HepG2 (cell line): ENCODE results near the gene CFAP70. TPM values are rescaled to one million over a fixed set of nuclear protein-coding genes. Genes with fewer than 3 reads are reported as not detected.

Experiments used
- ATAC-seq: fragments of 200-7000 bp; cut with Tn5 transposase; 3 replicates; pipeline ENCODE4 v1.9.1; 2020; ENCODE audit warnings: mild to moderate bottlenecking, moderate library complexity
- BruUV-seq: library from RNA; stranded (reverse); fragments of 400-500 nt; replicated peaks from 2 replicates; lab custom pipeline; 2021; lab: Mats Ljungman, UMichigan
- CTCF ChIA-PET: fragments of 300-600 bp; formaldehyde crosslinking; extraction: SDS; loops from one replicate; lab custom pipeline; 2021; ENCODE audit warnings: low total read pairs, inconsistent platforms, low intra/inter-chr PET ratio; lab: Yijun Ruan, JAX
- POLR2A ChIA-PET: fragments of 350-600 bp; sonication (Branson Sonifier 250); formaldehyde crosslinking; loops from one replicate; lab custom pipeline; 2020; ENCODE audit warnings: antibody characterized with exemption, inconsistent platforms; lab: Yijun Ruan, JAX
- DNase-seq: peaks from one replicate; pipeline ENCODE4 v3.0.0-alpha.2; 2015; ENCODE audit warnings: low spot score
- FAIRE-seq: peaks from 3 replicates; lab custom pipeline; 2011; peaks lifted over from hg19 to GRCh38; lab: Jason Lieb, UNC
- H2AFZ ChIP-seq: one replicate; pipeline ENCODE4 v1.6.1; 2011; ENCODE audit warnings: low read length, inconsistent platforms
- H3K27ac ChIP-seq: fragments of 300-600 bp; 3 replicates; pipeline ENCODE4 v1.8.0; 2011; ENCODE audit warnings: mixed run types, mild to moderate bottlenecking, mixed read lengths, low read length, inconsistent platforms; ENCODE audit not compliant: insufficient read depth; ENCODE audit errors: extremely low read length
- H3K27me3 ChIP-seq, 2 experiments: fragments of 200-600 bp in 1 of 2; 2 replicates in 1 of 2; 3 replicates in 1 of 2; pipeline versions ENCODE4 v1.6.0 to v1.8.0; 2011; ENCODE audit warnings: low read length in 2 of 2, mild to moderate bottlenecking in 2 of 2, moderate library complexity in 2 of 2, inconsistent platforms in 1 of 2; ENCODE audit not compliant: insufficient read depth in 2 of 2, control insufficient read depth in 1 of 2
- H3K36me3 ChIP-seq, 2 experiments: fragments of 200-600 bp in 1 of 2; replicated peaks in 1 of 2; 2 replicates in 1 of 2; 3 replicates in 1 of 2; pipeline versions ENCODE4 v1.5.1 to v1.8.0; 2011; ENCODE audit warnings: low read length in 2 of 2, inconsistent platforms in 1 of 2; ENCODE audit not compliant: insufficient read depth in 2 of 2, control insufficient read depth in 1 of 2
- H3K4me1 ChIP-seq: 2 replicates; pipeline ENCODE4 v1.5.1; 2012; ENCODE audit warnings: low read length, inconsistent platforms; ENCODE audit not compliant: insufficient read depth
- H3K4me2 ChIP-seq: 2 replicates; pipeline ENCODE4 v1.6.0; 2011; ENCODE audit warnings: low read depth, low read length, inconsistent platforms
- H3K4me3 ChIP-seq, 3 experiments: fragments of 200-600 bp in 1 of 3; sonication (generic), shearing (Covaris generic) in 1 of 3; replicated peaks in 1 of 3; 2 replicates each; pipeline ENCODE4 v1.5.1; 2011 to 2016; ENCODE audit warnings: low read length in 3 of 3, inconsistent platforms in 2 of 3, low read depth in 2 of 3, mild to moderate bottlenecking in 2 of 3, control low read depth in 1 of 3, mixed read lengths in 1 of 3; ENCODE audit not compliant: insufficient read depth in 1 of 3
- H3K79me2 ChIP-seq: one replicate; pipeline ENCODE4 v1.6.1; 2011; ENCODE audit warnings: low read length, inconsistent platforms; ENCODE audit not compliant: insufficient read depth
- H3K9ac ChIP-seq: 2 replicates; pipeline ENCODE4 v1.6.0; 2011; ENCODE audit warnings: mild to moderate bottlenecking, low read depth, low read length, inconsistent platforms; ENCODE audit not compliant: insufficient read depth
- H3K9me3 ChIP-seq: 2 replicates; pipeline ENCODE4 v1.5.1; 2012; ENCODE audit warnings: mild to moderate bottlenecking, low read length
- H4K20me1 ChIP-seq: 2 replicates; pipeline ENCODE4 v1.6.0; 2011; ENCODE audit warnings: inconsistent platforms, mild to moderate bottlenecking, low read length, moderate library complexity; ENCODE audit not compliant: insufficient read depth
- ASH2L ChIP-seq: fragments of 300-600, 200-600 bp; sonication (generic); IDR thresholded peaks from 2 replicates; pipeline ENCODE4 v1.7.0; 2017; ENCODE audit warnings: low read depth, mild to moderate bottlenecking, moderate library complexity, mixed read lengths, low read length; ENCODE audit not compliant: insufficient read length
- FOXK2 ChIP-seq: fragments of 450-650 bp; IDR thresholded peaks from 2 replicates; pipeline ENCODE4 v1.6.1; 2016
- MBNL3 ChIP-seq: fragments of 250-450 bp; sonication (Bioruptor Pico); conservative IDR thresholded peaks from 2 replicates; pipeline ENCODE4 v1.8.0; 2022; ENCODE audit warnings: mild to moderate bottlenecking, inconsistent platforms
- NFIC ChIP-seq: IDR thresholded peaks from 2 replicates; pipeline ENCODE4 v1.6.1; 2012; ENCODE audit warnings: mild to moderate bottlenecking, low read length, inconsistent platforms
- ZFP90 ChIP-seq: sonication (generic); formaldehyde crosslinking; IDR thresholded peaks from 2 replicates; pipeline ENCODE4 v1.8.0; 2022; ENCODE audit warnings: missing genetic modification reagents, mild to moderate bottlenecking, inconsistent platforms, borderline replicate concordance
- in situ Hi-C: cut with HindIII; loops from 2 replicates; pipeline ENCODE4 v1.10.0; 2017; ENCODE audit warnings: low pct_unique_long_range_greater_than_20kb; ENCODE audit not compliant: extremely low pct_ligation_motif_present
- intact Hi-C: fragments of 100-400 bp; cut with micrococcal nuclease; formaldehyde crosslinking; loops from one replicate; pipeline ENCODE4 v1.10.0; 2022; ENCODE audit not compliant: unreplicated experiment
- polyA plus RNA-seq, 8 experiments: library from polyadenylated mRNA; depleted of rRNA in 3 of 8; stranded (reverse) in 7 of 8; unstranded in 1 of 8; fragments of >200 nt; fragmentation: Illumina TruSeq in 4 of 8; extraction: Trizol in 4 of 8; gene quantifications; 2 replicates each; pipeline versions ENCODE4 v1.2.1 to v1.2.3, GENCODE V29; 2011 to 2016; ENCODE audit warnings: low read depth in 4 of 8, missing spikeins in 1 of 8, mixed read lengths in 1 of 8; ENCODE audit not compliant: insufficient read depth in 1 of 8
- total RNA-seq, 5 experiments: library from RNA; depleted of rRNA; stranded (reverse); fragments of >200 nt; fragmentation: Illumina TruSeq; extraction: Trizol; gene quantifications; 2 replicates each; pipeline ENCODE4 v1.2.3, GENCODE V29; 2016; ENCODE audit warnings: low read depth in 1 of 5
- TF ChIP-seq, protein P1 (sequence below): sonication (generic); formaldehyde crosslinking; IDR thresholded peaks from 2 replicates; pipeline ENCODE4 v1.5.1; 2020; ENCODE audit warnings: mild to moderate bottlenecking, missing genetic modification reagents, moderate library complexity
- TF ChIP-seq, protein P2 (sequence below): sonication (generic); formaldehyde crosslinking; conservative IDR thresholded peaks from 2 replicates; pipeline ENCODE4 v1.4.0; 2020; ENCODE audit warnings: missing genetic modification reagents
- TF ChIP-seq, protein P3 (sequence below): sonication (generic); formaldehyde crosslinking; IDR thresholded peaks from 2 replicates; pipeline ENCODE4 v1.8.1; 2023; ENCODE audit warnings: mild to moderate bottlenecking, moderate library complexity, missing genetic modification reagents
- TF ChIP-seq, protein P4 (sequence below): sonication (generic); formaldehyde crosslinking; IDR thresholded peaks from 2 replicates; pipeline ENCODE4 v1.4.0; 2020; ENCODE audit warnings: low read depth, mild to moderate bottlenecking, missing genetic modification reagents

Gene CFAP70
- total and polyA plus RNA-seq, 2 of the 13 experiments (the other 11 are each of a cell fraction or from before 2014, with no cell fraction given): 0.27 to 0.38 TPM

DNA sequence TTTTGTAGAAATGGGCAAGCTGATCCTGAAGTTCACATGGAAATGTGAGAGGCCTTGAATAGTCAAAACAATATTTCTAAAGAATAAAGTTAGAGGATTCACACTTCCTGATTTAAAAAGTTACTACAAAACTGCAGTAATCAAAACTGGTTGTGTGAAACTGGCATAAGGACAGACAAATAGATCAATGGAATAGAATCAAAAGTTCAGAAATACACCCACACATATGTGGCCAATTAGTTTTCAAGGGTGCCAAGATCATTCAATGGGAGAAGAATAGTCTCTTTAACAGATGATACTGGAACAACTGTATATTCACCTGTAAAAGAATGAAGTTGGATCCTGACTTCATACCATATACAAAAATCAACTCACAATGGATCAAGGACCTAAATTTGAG, 139.3 kb downstream of the CFAP70 start:
- H3K4me2 ChIP-seq: no peak overlapping the region
- H4K20me1 ChIP-seq: no peaks in the 10 kb centered on the region
- in situ Hi-C loops: no loop called here
- ATAC-seq (no peak), FAIRE-seq (no peak), DNase-seq (no peak)
- no TSS peak for BruUV-seq
- no peak overlapping the region for H3K27ac ChIP-seq
- H3K36me3 ChIP-seq: no peaks in the 10 kb centered on the region
- no peaks in the 10 kb centered on the region for H3K9me3 ChIP-seq
- no peak overlapping the region for H2AFZ ChIP-seq
- H3K4me3 ChIP-seq: no peak overlapping the region
- no peaks in the 10 kb centered on the region for H3K27me3 ChIP-seq
- H3K79me2 ChIP-seq: no peaks in the 10 kb centered on the region
- ChIA-PET CTCF (interaction anchor here (1.2 kb wide), 1 partner anchor 51 kb away, joined by 4 read pairs; the partner anchor contains the start of genes ECD and FAM149B1), POLR2A (interaction anchor here (0.6 to 2.5 kb wide), 3 partner anchors 33 to 90 kb away, joined by 3 to 10 read pairs (median 3); partner anchors contain the start of genes ECD, FAM149B1 and MRPS16)
- no peak overlapping the region for H3K9ac ChIP-seq
- TF ChIP-seq, protein P1, sequence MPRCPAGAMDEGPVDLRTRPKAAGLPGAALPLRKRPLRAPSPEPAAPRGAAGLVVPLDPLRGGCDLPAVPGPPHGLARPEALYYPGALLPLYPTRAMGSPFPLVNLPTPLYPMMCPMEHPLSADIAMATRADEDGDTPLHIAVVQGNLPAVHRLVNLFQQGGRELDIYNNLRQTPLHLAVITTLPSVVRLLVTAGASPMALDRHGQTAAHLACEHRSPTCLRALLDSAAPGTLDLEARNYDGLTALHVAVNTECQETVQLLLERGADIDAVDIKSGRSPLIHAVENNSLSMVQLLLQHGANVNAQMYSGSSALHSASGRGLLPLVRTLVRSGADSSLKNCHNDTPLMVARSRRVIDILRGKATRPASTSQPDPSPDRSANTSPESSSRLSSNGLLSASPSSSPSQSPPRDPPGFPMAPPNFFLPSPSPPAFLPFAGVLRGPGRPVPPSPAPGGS: no peak
- TF ChIP-seq NFIC (no peak), ZFP90 (no peak), ASH2L (no peak), FOXK2 (no peak), MBNL3 (CRISPR knock-in tag) (no peak)
- TF ChIP-seq, protein P2, sequence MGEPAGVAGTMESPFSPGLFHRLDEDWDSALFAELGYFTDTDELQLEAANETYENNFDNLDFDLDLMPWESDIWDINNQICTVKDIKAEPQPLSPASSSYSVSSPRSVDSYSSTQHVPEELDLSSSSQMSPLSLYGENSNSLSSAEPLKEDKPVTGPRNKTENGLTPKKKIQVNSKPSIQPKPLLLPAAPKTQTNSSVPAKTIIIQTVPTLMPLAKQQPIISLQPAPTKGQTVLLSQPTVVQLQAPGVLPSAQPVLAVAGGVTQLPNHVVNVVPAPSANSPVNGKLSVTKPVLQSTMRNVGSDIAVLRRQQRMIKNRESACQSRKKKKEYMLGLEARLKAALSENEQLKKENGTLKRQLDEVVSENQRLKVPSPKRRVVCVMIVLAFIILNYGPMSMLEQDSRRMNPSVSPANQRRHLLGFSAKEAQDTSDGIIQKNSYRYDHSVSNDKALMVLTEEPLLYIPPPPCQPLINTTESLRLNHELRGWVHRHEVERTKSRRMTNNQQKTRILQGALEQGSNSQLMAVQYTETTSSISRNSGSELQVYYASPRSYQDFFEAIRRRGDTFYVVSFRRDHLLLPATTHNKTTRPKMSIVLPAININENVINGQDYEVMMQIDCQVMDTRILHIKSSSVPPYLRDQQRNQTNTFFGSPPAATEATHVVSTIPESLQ (CRISPR knock-in tag): no peak
- TF ChIP-seq, protein P3, sequence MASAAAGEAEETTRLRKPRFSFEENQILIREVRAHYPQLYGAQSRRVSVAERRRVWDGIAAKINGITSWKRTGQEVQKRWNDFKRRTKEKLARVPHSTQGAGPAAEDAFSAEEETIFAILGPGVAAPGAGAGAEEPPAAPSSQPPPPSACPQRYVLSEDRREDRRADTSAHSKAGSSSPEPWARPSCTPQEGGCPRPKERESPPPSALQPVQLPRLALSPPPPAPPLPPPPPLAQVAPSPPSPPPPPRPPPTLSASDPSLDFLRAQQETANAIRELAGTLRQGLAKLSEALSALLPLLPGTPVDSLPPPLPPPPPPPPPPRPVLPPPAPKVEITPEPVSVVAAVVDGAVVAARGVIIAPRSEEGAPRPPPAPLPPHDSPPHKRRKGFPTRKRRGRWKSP (CRISPR knock-in tag): no peak
- TF ChIP-seq, protein P4, sequence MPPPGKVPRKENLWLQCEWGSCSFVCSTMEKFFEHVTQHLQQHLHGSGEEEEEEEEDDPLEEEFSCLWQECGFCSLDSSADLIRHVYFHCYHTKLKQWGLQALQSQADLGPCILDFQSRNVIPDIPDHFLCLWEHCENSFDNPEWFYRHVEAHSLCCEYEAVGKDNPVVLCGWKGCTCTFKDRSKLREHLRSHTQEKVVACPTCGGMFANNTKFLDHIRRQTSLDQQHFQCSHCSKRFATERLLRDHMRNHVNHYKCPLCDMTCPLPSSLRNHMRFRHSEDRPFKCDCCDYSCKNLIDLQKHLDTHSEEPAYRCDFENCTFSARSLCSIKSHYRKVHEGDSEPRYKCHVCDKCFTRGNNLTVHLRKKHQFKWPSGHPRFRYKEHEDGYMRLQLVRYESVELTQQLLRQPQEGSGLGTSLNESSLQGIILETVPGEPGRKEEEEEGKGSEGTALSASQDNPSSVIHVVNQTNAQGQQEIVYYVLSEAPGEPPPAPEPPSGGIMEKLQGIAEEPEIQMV (CRISPR knock-in tag): no peak
- intact Hi-C loops: loop anchor here (2.0 kb wide), 1 partner anchor 51 kb away; the partner anchor contains the start of genes ECD and FAM149B1
- H3K4me1 ChIP-seq: peaks cover 30% of the 10 kb centered on the region
